Measurements from ENCODE around the gene TIAL1.
"Not testable (repeated sequence)": the region's sequence is repeated elsewhere in the genome, so short reads cannot be mapped to it uniquely, and the experiment has no call there.

TIAL1 gene

DNA sequence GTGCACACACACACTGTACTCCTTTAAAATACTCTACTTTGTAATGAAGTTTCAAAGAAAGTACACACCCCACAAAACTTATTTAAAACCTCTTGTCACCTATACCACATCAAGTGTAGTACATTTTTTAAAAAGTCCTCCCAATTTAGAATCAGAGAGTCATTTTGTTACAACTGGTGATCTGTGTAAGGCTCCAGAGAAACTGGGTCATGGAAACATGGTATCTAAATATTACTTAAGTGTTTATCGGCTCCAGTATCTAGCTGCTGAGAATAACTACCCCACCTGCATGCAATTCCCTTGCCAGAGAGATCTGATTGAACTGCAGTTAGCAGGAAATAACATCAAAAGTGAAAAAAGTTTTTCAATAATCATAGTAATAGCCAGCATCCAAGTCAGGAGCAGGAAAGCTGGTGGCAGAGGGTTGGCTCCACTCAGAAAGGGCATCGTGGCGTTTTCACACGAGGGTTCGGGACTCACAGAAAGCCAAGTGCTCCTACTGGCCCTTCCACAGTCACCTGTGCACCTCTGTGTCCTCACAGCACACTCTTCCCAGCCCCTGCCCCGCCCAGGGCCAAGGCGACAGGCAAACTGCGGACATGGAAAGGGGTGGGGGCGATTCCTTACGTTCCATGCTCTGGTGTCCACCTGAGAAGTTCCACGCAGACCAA, 60.8 kb downstream of the TIAL1 start:
- FAIRE-seq: no peak
- no peak for DNase-seq (ENCODE audit: extremely low spot score, insufficient read length, low read depth)

DNA sequence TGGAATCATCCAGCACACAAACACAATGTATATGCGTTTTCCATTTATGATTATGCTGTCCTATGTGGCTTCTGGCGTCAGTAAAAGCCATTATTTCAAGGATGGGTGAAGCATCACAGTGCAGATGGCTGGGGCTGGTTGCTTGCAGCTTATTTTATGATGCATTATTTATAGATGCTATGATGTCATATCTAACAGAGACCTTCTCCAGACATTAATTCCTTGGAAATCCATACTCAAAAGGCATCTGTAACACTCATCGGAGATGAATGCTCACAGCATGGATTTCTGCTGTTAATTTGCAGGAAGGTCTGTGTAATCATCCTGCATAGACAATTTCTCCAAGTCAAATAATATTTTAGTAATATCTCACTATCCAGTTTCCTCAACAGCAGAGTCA, 61.5 kb downstream of the TIAL1 start:
- FAIRE-seq (no peak), DNase-seq (ENCODE audit: extremely low spot score, insufficient read length, low read depth) (no peak)

DNA sequence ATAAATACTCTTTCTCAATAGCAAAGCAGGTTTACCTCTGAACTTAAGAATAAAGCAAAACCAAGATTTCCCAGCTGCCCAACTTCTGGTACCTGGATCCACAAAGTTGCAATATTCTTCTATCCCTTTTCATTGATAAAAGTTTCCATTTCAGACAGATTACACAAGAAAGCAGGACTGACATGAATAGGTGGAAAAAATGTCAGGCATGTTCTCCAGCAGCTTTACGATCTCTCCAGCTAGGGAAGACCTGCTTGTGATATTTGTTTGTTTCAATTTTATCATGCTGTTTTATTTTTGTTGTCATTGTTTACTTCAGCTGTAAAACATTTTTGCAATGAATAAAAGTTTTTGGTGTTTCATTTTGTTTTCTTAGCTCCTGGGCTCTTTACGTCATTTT, 63.3 kb downstream of the TIAL1 start:
- FAIRE-seq (no peak), DNase-seq (ENCODE audit: extremely low spot score, insufficient read length, low read depth) (no peak)

DNA sequence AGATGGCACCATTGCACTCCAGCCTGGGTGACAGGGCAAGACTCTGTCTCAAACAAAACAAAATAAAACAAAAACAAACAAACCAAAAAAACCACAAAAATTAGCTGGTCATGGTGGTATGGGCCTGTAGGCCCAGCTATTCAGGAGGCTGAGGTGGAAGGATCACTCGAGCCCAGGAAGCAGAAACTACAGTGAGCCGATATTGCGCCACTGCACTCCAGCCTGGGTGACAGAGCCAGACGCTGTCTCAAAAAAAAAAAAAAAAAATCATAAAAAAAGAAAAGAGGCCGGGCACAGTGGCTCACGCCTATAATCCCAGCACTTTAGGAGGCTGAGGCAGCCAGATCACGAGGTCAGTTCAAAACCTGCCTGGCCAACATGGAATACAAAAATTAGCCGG, 64.0 kb downstream of the TIAL1 start:
- DNase-seq (ENCODE audit: extremely low spot score, insufficient read length, low read depth); FAIRE-seq: not testable (repeated sequence)

DNA sequence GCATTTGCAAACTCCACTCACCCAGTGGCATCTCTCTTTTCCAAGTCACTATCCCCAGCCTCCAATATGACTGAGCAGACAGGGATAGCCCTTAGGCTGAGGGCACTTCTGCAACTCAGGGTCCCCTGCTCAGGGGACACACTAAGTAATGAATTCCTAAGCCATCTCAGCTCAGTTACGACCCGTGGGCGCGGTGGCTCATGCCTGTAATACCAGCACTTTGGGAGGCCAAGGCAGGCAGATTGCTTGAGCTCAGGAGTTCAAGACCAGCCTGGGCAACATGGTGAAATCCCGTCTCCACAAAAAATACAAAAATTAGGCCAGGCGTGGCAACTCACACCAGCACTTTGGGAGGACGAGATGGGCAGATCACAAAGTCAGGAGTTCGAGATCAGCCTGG, 64.5 kb downstream of the TIAL1 start:
- DNase-seq (ENCODE audit: extremely low spot score, insufficient read length, low read depth): not testable (repeated sequence)

DNA sequence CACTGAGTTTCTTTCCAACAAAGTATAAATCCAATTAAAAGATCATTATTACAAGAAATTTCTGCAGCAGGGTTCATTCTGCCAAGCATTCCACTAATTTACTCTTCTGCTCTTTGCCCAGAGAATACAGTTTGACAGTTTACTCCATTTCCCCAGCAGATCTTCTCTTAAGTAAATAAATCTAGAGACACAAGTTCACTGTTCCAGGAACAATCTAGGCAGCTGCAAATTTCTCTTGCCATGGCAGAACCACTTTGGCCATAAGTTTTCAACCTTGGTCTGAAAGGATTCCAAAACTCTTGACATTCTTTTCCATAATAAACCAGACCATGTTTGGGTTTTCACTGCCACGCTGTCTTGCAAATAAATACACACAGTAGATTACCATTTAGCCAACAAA, 65.7 kb downstream of the TIAL1 start:
- DNase-seq (ENCODE audit: extremely low spot score, insufficient read length, low read depth): no peak
- FAIRE-seq: no peak

More for the DNA sequence above, 64.5 kb downstream of the TIAL1 start:
- not testable (repeated sequence) for FAIRE-seq

DNA sequence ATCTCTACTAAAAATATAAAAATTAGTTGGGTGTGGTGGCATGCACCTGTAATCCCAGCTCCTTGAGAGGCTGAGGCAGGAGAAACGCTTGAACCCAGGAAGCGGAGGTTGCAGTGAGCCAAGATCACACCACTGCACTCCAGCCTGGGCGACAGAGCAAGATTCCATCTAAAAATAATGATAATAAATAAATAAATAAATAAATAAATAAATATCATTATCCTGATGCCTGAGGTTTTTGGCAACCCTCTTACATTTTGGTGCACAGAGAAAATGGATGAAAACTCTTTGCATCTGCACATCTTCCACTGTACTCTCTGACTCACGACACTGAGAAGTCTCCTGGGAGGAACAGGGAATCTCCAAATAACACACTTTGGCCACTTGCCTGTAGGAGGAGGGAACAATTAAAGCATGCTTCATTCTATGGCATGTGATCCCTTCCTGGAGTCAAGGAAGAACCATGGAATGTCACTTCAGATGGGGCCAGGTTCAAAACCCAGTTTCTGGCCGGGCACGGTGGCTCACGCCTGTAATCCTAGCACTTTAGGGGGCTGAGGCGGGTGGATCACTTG, 68.0 kb downstream of the TIAL1 start:
- not testable (repeated sequence) for FAIRE-seq; DNase-seq (ENCODE audit: extremely low spot score, insufficient read length, low read depth)

DNA sequence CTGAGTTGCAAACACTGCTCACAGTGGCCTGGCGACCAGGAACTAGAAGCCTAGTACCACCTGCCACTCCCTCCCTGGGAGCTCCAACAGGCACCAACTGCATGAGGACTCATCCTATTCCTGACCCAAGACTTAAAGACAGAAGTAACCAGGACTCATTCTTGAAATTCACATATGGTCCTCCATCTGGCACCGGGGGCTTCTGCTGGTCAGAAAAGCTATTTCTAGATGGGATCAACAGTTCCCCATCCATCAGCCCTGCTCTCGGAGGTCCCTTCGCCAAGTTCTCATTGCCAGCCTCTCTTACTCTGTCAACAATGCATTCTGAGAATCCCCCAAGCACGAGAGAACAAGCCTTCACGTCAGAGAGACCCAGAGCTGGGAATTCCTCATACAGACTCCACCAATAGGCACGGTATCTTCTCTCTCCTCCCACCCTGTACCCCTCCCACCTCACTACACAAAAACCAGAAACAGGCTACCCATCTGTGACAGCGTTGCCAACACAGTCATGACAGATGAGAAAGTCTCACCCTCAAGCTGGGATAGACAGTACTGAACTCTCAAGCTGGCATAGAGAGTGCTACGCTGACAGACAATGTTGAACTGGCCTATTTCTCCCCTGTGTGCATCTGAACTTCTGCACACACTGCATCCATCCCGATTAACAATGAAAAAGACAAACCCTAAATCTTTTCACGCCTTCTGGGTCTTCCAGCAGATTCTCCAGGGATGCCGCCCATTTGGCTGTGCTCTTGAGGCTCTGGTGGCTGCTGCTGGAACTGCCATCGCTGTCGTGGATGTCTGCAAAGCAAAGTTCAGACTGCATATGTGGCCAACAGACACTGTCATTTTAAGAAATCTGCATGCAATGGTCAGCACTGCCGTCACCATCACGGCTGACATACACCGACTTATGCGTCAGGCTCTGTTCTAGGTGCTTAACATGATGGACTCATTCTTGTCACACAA, 69.9 kb downstream of the TIAL1 start:
- no peak for DNase-seq (ENCODE audit: extremely low spot score, insufficient read length, low read depth)
- FAIRE-seq: no peak

DNA sequence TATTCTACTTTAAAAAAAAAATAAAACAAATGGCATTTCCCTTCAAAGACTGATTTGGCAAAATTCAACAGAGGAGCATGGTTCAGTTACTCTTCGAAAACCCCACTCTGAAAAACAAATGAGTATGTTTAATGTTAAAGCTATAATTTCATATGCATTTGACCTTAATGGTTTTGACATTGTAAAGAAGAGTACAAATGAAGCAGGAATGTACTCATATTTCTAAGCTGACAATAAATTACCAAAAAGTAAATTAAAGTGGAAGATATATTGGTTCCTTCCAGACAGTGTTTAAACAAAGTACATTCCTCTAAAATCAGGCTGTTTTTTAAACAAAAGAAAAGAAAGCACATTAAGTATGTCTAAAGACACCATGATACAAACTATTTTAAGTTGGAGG, 70.6 kb downstream of the TIAL1 start:
- DNase-seq (ENCODE audit: extremely low spot score, insufficient read length, low read depth) (no peak), FAIRE-seq (no peak)

DNA sequence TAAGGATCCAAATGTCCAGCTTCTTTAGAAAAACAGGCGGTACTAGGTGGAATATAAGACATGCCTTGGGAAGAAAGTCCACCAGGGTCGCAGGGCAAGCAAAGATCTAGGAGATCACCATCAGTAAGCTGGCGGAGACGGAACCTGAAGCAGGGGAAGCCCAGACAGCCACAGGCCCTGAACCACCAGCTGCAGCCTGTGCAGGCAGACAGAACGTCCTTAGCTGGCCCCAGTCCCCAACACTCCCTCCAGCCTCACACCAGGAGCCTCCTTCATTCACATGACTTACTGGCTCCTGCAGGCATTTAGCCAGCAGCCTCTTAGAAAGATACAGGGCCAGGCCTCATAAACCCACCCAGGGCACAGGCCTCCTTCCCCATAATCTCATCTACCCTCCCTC, 71.6 kb downstream of the TIAL1 start:
- DNase-seq (ENCODE audit: extremely low spot score, insufficient read length, low read depth) (no peak), FAIRE-seq (no peak)

DNA sequence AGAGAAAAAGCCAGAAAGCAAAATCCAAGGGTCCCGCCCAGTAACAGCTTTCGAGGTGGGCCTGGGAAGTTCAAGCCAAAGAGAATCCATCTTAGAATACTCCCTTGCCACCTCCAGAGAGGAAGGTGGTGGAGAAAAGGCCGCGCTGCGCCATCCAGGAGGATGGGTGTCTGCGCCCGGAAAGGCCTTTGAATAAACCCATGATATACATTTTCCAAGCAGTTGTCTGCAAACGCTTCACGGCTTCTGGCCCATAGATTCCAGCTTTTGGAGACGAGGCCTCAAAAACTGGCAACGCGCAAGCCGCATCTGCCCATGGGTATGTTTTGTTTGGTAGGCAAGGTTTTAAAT, 72.1 kb downstream of the TIAL1 start:
- DNase-seq (ENCODE audit: extremely low spot score, insufficient read length, low read depth): no peak
- no peak for FAIRE-seq

DNA sequence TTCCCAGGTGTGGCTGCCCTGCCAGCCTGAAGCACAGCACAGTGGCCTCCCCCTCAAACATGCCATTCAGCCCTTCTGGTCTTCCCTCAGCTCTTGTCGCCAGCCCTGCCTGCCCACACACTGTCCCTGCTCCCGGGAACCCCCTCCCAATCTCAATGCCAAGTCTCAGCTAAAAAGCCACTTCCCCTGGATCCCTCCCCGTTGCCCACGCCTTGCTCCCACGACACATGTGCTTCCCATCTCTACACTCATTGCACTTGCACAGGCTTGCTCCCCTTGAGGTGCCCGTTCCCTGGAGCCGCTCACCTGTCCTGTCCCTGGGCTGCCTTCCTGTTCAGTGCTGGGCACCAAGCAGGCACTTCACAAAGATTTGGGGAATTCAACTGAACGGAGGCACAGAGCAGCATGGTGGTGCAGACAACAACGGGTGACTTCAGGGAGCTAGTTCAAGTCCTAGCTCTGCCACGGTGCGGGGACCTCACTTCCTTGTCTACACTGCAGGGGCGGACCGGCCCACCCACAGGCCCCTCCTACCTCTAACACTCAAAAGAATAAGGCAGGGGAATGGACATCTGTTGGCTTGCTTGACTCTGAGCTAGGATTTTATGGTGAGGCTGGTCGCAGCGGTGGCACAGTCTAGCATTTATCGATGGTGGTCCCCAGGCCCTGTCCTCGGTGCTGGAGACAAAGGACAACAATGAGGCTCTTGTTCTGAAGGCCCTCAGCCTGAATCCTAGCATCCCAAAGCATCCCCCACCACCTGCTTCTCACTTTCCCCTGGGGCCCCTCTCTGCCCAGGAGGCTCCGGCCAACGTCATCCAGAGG, 72.7 kb downstream of the TIAL1 start:
- DNase-seq (ENCODE audit: extremely low spot score, insufficient read length, low read depth) (no peak), FAIRE-seq (no peak)

Data from GM18507 (cell line).